GM10266 (cell line): ENCODE results near the gene NDRG2.

Experiments
- DNase-seq: peaks from one replicate; pipeline ENCODE4 v3.0.0; 2012; ENCODE audit errors: extremely low spot score
- CTCF ChIP-seq: IDR thresholded peaks from 2 replicates; pipeline ENCODE4 v1.5.1; 2012; ENCODE audit warnings: mild to moderate bottlenecking, low read depth; ENCODE audit not compliant: control insufficient read depth, insufficient read depth; ENCODE audit errors: missing control alignments

Gene NDRG2

GRCh38 chr14:21030531-21030930 is 5.7 kb upstream of the NDRG2 start:
- TF ChIP-seq CTCF: no peak
- no peak for DNase-seq

- no peak for TF ChIP-seq CTCF
- no peak for DNase-seq
Measured at GRCh38 chr14:21029917-21030316, 5.1 kb upstream of the NDRG2 start, which contains the start of gene TPPP2. TSS of gene TPPP2 (plus strand) at chr14:21030217. CDS start at chr14:21030582, 365 bp downstream.

- TF ChIP-seq CTCF: no peak
Measured at GRCh38 chr14:21026988-21027315, 2.1 kb upstream of the NDRG2 start.

GRCh38 chr14:21026274-21026987 is 1.6 kb upstream of the NDRG2 start:
- no peak for TF ChIP-seq CTCF
- DNase-seq: no peak

More at GRCh38 chr14:21026988-21027315, 2.1 kb upstream of the NDRG2 start:
- DNase-seq: no peak

- no peak for DNase-seq
- TF ChIP-seq CTCF: no peak
Measured at GRCh38 chr14:21025371-21026273, 761 bp upstream of the NDRG2 start.

- TF ChIP-seq CTCF: no peak
- no peak for DNase-seq
Measured at GRCh38 chr14:21023817-21024584, 860 bp downstream of the NDRG2 start.
